Body of pancreas (tissue), 4 donors: Measurements from ENCODE around the gene KDM4C.

Experiments
- CTCF ChIP-seq, 7 experiments: fragments of 450-650 bp in 4 of 7; fragments of 200-600 bp in 3 of 7; sonication (generic) in 3 of 7; IDR thresholded peaks; one replicate each; pipeline ENCODE4 v1.5.1; 2016 to 2019; ENCODE audit warnings: antibody characterized with exemption in 7 of 7
- POLR2A ChIP-seq, 3 donors: fragments of 450-650 bp; IDR thresholded peaks; one replicate each; pipeline ENCODE4 v1.6.1; 2016; ENCODE audit warnings: antibody characterized with exemption in 3 of 3, mild to moderate bottlenecking in 2 of 3

GRCh38 chr9:6802926-6803325 is 45.2 kb downstream of the KDM4C start:
- TF ChIP-seq CTCF (IDR thresholded peaks at IDR 0.05) (no peak), POLR2A (IDR thresholded peaks at IDR 0.05) (no peak)
